Measurements from ENCODE around the gene HOTAIR.

- TF ChIP-seq EZH2 (IDR thresholded peaks at IDR 0.05; ENCODE audit: insufficient read depth, low read length) (no peak), CTCF (IDR thresholded peaks at IDR 0.05; ENCODE audit: insufficient read depth, low read depth, low read length) (no peak)
Observed at GRCh38 chr12:53998110-53998899, 23.6 kb upstream of the HOTAIR start.

Measured in astrocyte (in vitro differentiated cells and primary cell).